SH-SY5Y (cell line): ENCODE data around the gene ALG9.

ENCODE experiments used
- GATA2 ChIP-seq: IDR thresholded peaks from 2 replicates; pipeline ENCODE4 v1.6.1; 2011; ENCODE audit warnings: mild to moderate bottlenecking, low read depth, low read length
- GATA3 ChIP-seq: IDR thresholded peaks from 2 replicates; pipeline ENCODE4 v1.6.1; 2011; ENCODE audit warnings: low read depth, mild to moderate bottlenecking, low read length, moderate library complexity

DNA sequence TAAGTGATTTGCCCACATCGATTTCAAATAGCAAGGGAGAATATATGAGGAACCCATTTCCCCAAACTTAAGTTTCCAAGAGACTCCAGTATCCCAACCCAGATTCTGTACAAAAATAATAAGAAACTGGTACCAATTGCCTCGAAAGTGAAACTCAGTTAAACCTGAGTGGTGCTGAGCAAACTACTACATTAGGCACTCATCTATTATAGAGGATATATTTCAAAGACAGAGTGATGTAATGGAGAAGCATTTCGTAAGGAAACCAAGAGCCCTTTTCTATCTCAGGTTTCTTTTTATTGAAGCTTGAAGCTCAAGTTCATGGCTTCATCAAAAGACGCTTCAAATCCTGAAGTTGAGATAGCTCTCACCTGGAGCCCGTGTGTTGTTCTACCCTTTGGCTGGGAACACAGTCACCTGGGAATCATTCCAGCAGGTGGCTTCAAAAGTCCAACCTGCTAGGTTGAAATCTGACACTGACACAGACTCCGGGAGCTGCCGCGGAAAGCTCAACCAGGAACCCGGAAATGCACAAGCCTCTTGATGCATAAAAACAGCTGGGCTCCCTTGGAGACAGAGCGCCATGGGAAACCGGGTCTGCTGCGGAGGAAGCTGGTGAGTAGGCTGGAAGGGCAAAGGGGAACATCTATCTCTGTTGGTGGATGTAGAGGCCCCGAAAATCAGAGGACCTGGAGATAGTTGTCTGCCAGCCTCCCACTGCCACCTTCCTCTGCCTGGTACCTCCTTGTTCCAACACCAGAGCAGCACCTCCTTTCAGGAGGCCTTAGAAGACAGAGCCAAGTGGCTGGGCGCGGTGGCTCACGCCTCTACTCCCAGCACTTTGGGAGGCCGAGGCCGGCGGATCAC is 47.2 kb upstream of the ALG9 start, which contains the start of gene C11orf52:
- no peak for TF ChIP-seq GATA2
- TF ChIP-seq GATA3 = no peak
